HEK293T (cell line): ENCODE data around the gene KMT5B.

Experiments
- ARNT ChIP-seq: fragments of 450-650 bp; IDR thresholded peaks from 2 replicates; pipeline ENCODE4 v1.6.1; 2017; ENCODE audit warnings: mild to moderate bottlenecking
- BHLHE40 ChIP-seq: fragments of 450-650 bp; IDR thresholded peaks from 2 replicates; pipeline ENCODE4 v1.6.1; 2016; ENCODE audit warnings: mild to moderate bottlenecking, moderate library complexity, borderline replicate concordance
- ELF4 ChIP-seq: fragments of 450-650 bp; IDR thresholded peaks from 2 replicates; pipeline ENCODE4 v1.6.1; 2017; ENCODE audit warnings: antibody characterized with exemption
- FOXA1 ChIP-seq: fragments of 450-650 bp; IDR thresholded peaks from 2 replicates; pipeline ENCODE4 v1.6.1; 2016; ENCODE audit warnings: mild to moderate bottlenecking
- FOXK2 ChIP-seq: fragments of 450-650 bp; IDR thresholded peaks from 2 replicates; pipeline ENCODE4 v1.6.1; 2016; ENCODE audit warnings: mild to moderate bottlenecking
- FOXM1 ChIP-seq: fragments of 450-650 bp; IDR thresholded peaks from 2 replicates; pipeline ENCODE4 v1.6.1; 2017; ENCODE audit warnings: mild to moderate bottlenecking, borderline replicate concordance
- HDGF ChIP-seq: fragments of 450-650 bp; IDR thresholded peaks from 2 replicates; pipeline ENCODE4 v1.6.1; 2017; ENCODE audit warnings: antibody characterized with exemption, borderline replicate concordance
- NFRKB ChIP-seq: fragments of 450-650 bp; IDR thresholded peaks from 2 replicates; pipeline ENCODE4 v1.6.1; 2016; ENCODE audit warnings: mild to moderate bottlenecking, moderate library complexity
- PKNOX1 ChIP-seq: fragments of 450-650 bp; IDR thresholded peaks from 2 replicates; pipeline ENCODE4 v1.6.1; 2016
- SP1 ChIP-seq: fragments of 450-650 bp; IDR thresholded peaks from 2 replicates; pipeline ENCODE4 v1.6.1; 2017
- SUZ12 ChIP-seq: fragments of 450-650 bp; IDR thresholded peaks from 2 replicates; pipeline ENCODE4 v1.6.1; 2016; ENCODE audit warnings: mild to moderate bottlenecking

GRCh38 chr11:68121067-68121899 lies 91.8 kb downstream of the KMT5B start, which contains the start of gene CHKA:
- TF ChIP-seq BHLHE40 (no peak), FOXM1 (no peak), FOXK2 (no peak), SP1 (no peak), NFRKB (no peak), PKNOX1 (no peak), ELF4 (no peak), SUZ12 (no peak), HDGF (no peak), FOXA1 (no peak), ARNT (no peak)
